ENCODE results near the gene MAPKAP1. TPM values are rescaled to one million over a fixed set of nuclear protein-coding genes. Genes with fewer than 3 reads are reported as not detected.

Gene MAPKAP1
- polyA plus RNA-seq, 1 donor from 2014 or later = 57.5 TPM

- H3K36me3 ChIP-seq (ENCODE audit: insufficient read depth, low read length) = peaks cover 4% of the 10 kb centered on the region
- no peak overlapping the region for H3K4me3 ChIP-seq (ENCODE audit: low read length)
- no peak overlapping the region for H3K4me2 ChIP-seq (ENCODE audit: low read length)
- H3K9me2 ChIP-seq (ENCODE audit: insufficient read depth, low read length) = no peaks in the 10 kb centered on the region
- H2AFZ ChIP-seq (ENCODE audit: low read depth, low read length) = no peak overlapping the region
- peaks cover 8% of the 10 kb centered on the region for H3K79me2 ChIP-seq (replicated peaks; ENCODE audit: insufficient read depth, low read length)
- TF ChIP-seq POLR2AphosphoS5 (IDR thresholded peaks at IDR 0.05) (no peak), EZH2 (IDR thresholded peaks at IDR 0.05; ENCODE audit: borderline replicate concordance, insufficient read depth, low read length, poor library complexity, severe bottlenecking) (no peak), RAD21 (conservative IDR thresholded peaks at IDR 0.05) (no peak), TAF1 (IDR thresholded peaks at IDR 0.05; ENCODE audit: low read depth) (no peak), SMC3 (conservative IDR thresholded peaks at IDR 0.05; ENCODE audit: poor library complexity) (no peak), EP300 (conservative IDR thresholded peaks at IDR 0.05; ENCODE audit: poor library complexity, severe bottlenecking) (no peak), MXI1 (conservative IDR thresholded peaks at IDR 0.05; ENCODE audit: poor library complexity, severe bottlenecking) (no peak), CTCF (IDR thresholded peaks at IDR 0.05; ENCODE audit: poor library complexity, severe bottlenecking) (no peak), REST (IDR thresholded peaks at IDR 0.05; ENCODE audit: borderline replicate concordance) (no peak)
- H4K20me1 ChIP-seq (ENCODE audit: insufficient read depth) = no peaks in the 10 kb centered on the region
- H3K9ac ChIP-seq (ENCODE audit: low read length) = no peak overlapping the region
- H3K27ac ChIP-seq (ENCODE audit: low read length) = no peak overlapping the region
- no peaks in the 10 kb centered on the region for H3K9me3 ChIP-seq (ENCODE audit: low read length)
- no peaks in the 10 kb centered on the region for H3K27me3 ChIP-seq (ENCODE audit: insufficient read depth, low read depth, low read length)
- H3F3A ChIP-seq (ENCODE audit: insufficient read depth, low read length, poor library complexity, severe bottlenecking) = no peaks in the 10 kb centered on the region
These were observed 16.3 kb downstream of the MAPKAP1 start for GRCh38 chr9:125690679-125691078.

- no peak overlapping the region for H3K27ac ChIP-seq (ENCODE audit: low read length)
- H3K4me2 ChIP-seq (ENCODE audit: low read length) = no peak overlapping the region
- no peaks in the 10 kb centered on the region for H3F3A ChIP-seq (ENCODE audit: insufficient read depth, low read length, poor library complexity, severe bottlenecking)
- H3K36me3 ChIP-seq (ENCODE audit: insufficient read depth, low read length) = peaks cover 4% of the 10 kb centered on the region
- no peak overlapping the region for H2AFZ ChIP-seq (ENCODE audit: low read depth, low read length)
- no peak for TF ChIP-seq REST (IDR thresholded peaks at IDR 0.05; ENCODE audit: borderline replicate concordance)
- TF ChIP-seq MXI1 (conservative IDR thresholded peaks at IDR 0.05; ENCODE audit: poor library complexity, severe bottlenecking) = no peak
- TF ChIP-seq RAD21 (conservative IDR thresholded peaks at IDR 0.05) = no peak
- TF ChIP-seq SMC3 (conservative IDR thresholded peaks at IDR 0.05; ENCODE audit: poor library complexity) = no peak
- no peak for TF ChIP-seq POLR2AphosphoS5 (IDR thresholded peaks at IDR 0.05)
- TF ChIP-seq CTCF (IDR thresholded peaks at IDR 0.05; ENCODE audit: poor library complexity, severe bottlenecking) = no peak
- no peak for TF ChIP-seq TAF1 (IDR thresholded peaks at IDR 0.05; ENCODE audit: low read depth)
- H3K9me3 ChIP-seq (ENCODE audit: low read length) = no peaks in the 10 kb centered on the region
- H3K4me3 ChIP-seq (ENCODE audit: low read length) = no peak overlapping the region
- no peak overlapping the region for H3K9ac ChIP-seq (ENCODE audit: low read length)
- H3K9me2 ChIP-seq (ENCODE audit: insufficient read depth, low read length) = no peaks in the 10 kb centered on the region
- no peaks in the 10 kb centered on the region for H3K27me3 ChIP-seq (ENCODE audit: insufficient read depth, low read depth, low read length)
- H4K20me1 ChIP-seq (ENCODE audit: insufficient read depth) = no peaks in the 10 kb centered on the region
- peaks cover 5% of the 10 kb centered on the region for H3K79me2 ChIP-seq (replicated peaks; ENCODE audit: insufficient read depth, low read length)
These were observed 19.7 kb downstream of the MAPKAP1 start for GRCh38 chr9:125687163-125687863.
